ENCODE data around the gene ZNF277.
A peak's percentile ranks its signal among the peaks of the same experiment; 100 is the strongest.

ZNF277 gene

DNA sequence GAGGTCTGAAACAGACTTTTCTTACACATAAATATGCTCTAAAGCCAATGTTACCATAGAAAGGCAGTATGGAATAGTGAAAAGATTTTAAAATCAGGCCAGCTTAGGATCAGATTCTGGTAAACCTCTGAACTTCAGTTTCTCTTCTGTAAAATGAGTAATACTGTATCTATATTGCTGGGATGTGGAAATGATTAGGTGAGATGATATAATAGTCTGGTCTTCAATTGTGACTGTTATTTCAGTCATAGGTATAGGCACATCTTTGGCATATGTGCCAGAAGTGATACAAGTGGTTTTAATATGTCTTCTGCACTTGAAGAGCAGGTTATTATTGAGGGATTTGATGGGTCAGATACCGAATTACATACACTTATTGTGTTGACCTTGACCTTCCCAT lies 7.2 kb downstream of the ZNF277 start:
- TF ChIP-seq, protein P1, sequence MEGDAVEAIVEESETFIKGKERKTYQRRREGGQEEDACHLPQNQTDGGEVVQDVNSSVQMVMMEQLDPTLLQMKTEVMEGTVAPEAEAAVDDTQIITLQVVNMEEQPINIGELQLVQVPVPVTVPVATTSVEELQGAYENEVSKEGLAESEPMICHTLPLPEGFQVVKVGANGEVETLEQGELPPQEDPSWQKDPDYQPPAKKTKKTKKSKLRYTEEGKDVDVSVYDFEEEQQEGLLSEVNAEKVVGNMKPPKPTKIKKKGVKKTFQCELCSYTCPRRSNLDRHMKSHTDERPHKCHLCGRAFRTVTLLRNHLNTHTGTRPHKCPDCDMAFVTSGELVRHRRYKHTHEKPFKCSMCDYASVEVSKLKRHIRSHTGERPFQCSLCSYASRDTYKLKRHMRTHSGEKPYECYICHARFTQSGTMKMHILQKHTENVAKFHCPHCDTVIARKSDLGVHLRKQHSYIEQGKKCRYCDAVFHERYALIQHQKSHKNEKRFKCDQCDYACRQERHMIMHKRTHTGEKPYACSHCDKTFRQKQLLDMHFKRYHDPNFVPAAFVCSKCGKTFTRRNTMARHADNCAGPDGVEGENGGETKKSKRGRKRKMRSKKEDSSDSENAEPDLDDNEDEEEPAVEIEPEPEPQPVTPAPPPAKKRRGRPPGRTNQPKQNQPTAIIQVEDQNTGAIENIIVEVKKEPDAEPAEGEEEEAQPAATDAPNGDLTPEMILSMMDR (IDR thresholded peaks at IDR 0.05): no peak
- Mint-ChIP-seq H3K36me3 (ENCODE audit: low read depth) (peaks cover 10% of the 10 kb centered on the region), H3K9me3 (no peaks in the 10 kb centered on the region), H3K4me3 (no peak overlapping the region), H3K27ac (no peak overlapping the region), H3K27me3 (ENCODE audit: low read depth, poor library complexity) (peaks cover 2% of the 10 kb centered on the region), H3K4me1 (no peaks in the 10 kb centered on the region)
- no peak for DNase-seq

DNA sequence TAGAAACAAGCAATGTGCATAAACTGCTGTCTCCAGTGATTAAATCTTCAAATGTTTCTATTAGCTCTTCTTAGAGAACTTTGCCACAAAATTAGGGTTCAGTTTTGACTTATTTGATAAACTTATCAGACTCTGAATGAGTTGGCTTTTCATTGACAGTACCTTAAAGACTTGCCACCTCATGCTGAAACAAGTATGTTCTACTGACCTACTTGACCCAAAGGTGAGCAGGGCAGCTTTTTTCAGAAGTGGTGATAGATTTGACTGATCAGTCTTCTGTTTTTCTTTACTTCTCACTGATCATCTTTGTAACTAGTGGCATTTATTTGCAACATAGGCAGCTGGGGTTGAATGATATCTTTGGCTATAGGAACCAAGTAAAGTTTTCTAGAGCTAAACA lies 7.8 kb downstream of the ZNF277 start:
- Mint-ChIP-seq H3K27ac (no peak overlapping the region), H3K9me3 (no peaks in the 10 kb centered on the region), H3K36me3 (ENCODE audit: low read depth) (peaks cover 15% of the 10 kb centered on the region), H3K4me1 (no peaks in the 10 kb centered on the region), H3K27me3 (ENCODE audit: low read depth, poor library complexity) (peaks cover 2% of the 10 kb centered on the region), H3K4me3 (no peak overlapping the region)
- TF ChIP-seq, protein P1 (IDR thresholded peaks at IDR 0.05): no peak
- DNase-seq: no peak

DNA sequence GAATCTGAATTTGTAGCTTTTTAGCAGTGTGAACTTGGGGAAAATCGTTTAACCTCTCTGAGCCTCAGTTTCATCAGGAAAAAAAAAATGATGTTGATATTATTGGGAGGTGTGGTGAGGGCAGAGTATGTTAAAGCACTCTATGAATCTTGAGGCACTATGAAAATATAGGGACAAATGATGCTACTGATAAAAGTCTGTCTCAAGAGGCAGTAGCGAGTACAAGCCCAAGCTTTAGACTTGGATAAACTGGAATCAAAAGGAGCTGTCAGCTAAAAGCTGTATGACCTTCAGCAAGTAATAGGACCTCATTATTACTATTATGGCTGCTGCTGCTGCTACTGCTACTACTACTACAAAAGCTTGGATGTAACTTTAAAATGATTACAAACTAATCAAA lies 8.4 kb downstream of the ZNF277 start:
- H3K4me3 Mint-ChIP-seq: no peak overlapping the region
- peaks cover 2% of the 10 kb centered on the region for H3K27me3 Mint-ChIP-seq (ENCODE audit: low read depth, poor library complexity)
- H3K27ac Mint-ChIP-seq: no peak overlapping the region

DNA sequence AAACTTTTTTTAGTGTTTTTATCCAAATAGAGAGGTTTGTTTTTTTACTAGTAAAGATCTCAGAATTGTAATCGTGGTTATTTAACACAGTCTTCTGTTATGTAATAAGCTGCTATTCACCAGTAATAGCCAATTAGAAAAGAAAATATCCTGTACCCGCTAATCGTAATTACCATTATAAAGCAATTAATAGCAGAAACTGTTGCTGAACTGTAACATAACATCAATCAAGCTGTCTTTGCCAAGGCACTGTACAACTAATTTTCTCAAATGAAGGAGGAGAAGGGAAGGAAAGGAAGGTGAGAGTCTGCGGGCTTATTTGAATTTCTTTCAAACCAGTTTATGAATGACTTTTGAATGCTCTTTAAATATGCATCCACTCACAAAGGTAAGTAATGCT lies 9.3 kb downstream of the ZNF277 start:
- no peaks in the 10 kb centered on the region for H3K4me1 Mint-ChIP-seq
- TF ChIP-seq, protein P1 (IDR thresholded peaks at IDR 0.05): no peak
- H3K4me3 Mint-ChIP-seq: no peak overlapping the region
- H3K9me3 Mint-ChIP-seq: no peaks in the 10 kb centered on the region
- peaks cover 25% of the 10 kb centered on the region for H3K36me3 Mint-ChIP-seq (ENCODE audit: low read depth)
- DNase-seq: no peak
- peaks cover 2% of the 10 kb centered on the region for H3K27me3 Mint-ChIP-seq (ENCODE audit: low read depth, poor library complexity)
- H3K27ac Mint-ChIP-seq: no peak overlapping the region

More for the DNA sequence above, 8.4 kb downstream of the ZNF277 start:
- Mint-ChIP-seq H3K36me3 (ENCODE audit: low read depth) (peaks cover 16% of the 10 kb centered on the region), H3K4me1 (no peaks in the 10 kb centered on the region), H3K9me3 (no peaks in the 10 kb centered on the region)
- TF ChIP-seq, protein P1 (IDR thresholded peaks at IDR 0.05): no peak
- DNase-seq: no peak

DNA sequence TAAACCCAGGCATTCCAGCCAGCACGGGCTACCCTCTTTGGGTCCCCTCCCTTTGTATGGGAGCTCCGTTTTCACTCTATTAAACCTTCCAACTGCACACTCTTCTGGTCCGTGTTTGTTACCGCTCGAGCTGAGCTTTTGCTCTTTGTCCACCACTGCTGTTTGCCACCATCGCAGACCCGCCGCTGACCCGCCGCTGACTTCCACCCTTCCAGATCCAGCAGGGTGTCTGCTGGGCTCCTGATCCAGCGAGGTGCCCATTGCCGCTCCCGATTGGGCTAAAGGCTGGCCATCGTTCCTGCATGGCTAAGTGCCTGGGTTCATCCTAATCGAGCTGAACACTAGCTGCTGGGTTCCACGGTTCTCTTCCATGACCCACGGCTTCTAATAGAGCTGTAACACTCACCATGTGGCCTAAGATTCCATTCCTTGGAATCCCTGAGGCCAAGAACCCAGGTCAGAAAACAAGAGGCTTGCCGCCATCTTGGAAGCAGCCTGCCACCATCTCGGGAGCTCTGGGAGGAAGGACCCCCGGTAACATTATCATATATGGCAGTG lies 14.5 kb downstream of the ZNF277 start:
- no peak overlapping the region for H3K4me3 Mint-ChIP-seq
- peaks cover 5% of the 10 kb centered on the region for H3K9me3 Mint-ChIP-seq
- H3K27ac Mint-ChIP-seq: peak overlapping the region; percentile 52
- peaks cover 53% of the 10 kb centered on the region for H3K36me3 Mint-ChIP-seq (ENCODE audit: low read depth)
- TF ChIP-seq, protein P1 (IDR thresholded peaks at IDR 0.05): no peak
- H3K4me1 Mint-ChIP-seq: no peaks in the 10 kb centered on the region
- no peaks in the 10 kb centered on the region for H3K27me3 Mint-ChIP-seq (ENCODE audit: low read depth, poor library complexity)
- DNase-seq: no peak

DNA sequence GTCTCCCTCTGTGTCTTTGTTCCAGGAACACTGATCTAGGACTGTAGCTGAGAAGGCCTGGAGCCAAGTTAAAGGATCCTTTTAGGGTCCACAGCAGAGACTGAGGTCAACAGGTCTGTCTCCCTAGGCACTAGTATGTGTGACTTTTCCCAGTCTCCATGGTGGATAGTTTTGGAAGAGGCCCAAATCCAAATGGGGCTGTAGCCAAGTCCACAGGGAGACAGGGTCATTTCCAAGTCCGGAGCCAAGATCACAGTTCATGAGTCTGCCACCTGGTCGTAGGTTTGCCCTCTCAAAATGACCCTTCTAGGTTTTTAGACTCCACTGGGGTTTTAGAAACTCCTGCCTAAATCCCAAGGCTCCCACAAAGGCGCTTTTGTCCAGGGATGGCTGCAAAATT lies 16.8 kb downstream of the ZNF277 start:
- TF ChIP-seq, protein P1 (IDR thresholded peaks at IDR 0.05): no peak
- Mint-ChIP-seq H3K4me1 (no peaks in the 10 kb centered on the region), H3K36me3 (ENCODE audit: low read depth) (peaks cover 51% of the 10 kb centered on the region), H3K27me3 (ENCODE audit: low read depth, poor library complexity) (peaks cover 5% of the 10 kb centered on the region), H3K4me3 (no peak overlapping the region), H3K27ac (no peak overlapping the region), H3K9me3 (peaks cover 8% of the 10 kb centered on the region)
- no peak for DNase-seq
